ENCODE results near the gene CSDE1.

CSDE1 gene

DNA sequence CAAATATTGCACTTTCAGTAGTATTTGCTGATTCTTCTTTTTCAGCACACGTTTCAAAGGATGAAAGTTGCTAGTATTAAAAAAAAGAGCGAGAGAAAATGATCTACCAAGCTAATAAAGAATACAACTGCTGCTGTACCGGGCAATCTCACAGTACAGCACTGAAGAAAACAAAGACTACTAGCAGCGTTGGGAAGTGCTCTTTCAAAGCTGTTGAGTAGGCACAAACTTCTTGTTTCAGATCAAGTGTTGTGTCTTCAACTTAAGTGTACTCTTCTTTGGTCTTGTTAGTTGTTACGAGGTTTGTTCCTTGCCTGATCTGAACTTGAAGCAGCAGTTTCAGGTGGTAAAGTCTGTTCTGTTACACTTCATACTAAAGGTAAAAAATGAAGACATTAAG lies 7.9 kb downstream of the CSDE1 start:
- no peak for DNase-seq (ENCODE audit: low read depth, low spot score)

- DNase-seq (ENCODE audit: low read depth, low spot score): no peak
These were observed 11.2 kb downstream of the CSDE1 start for GRCh38 chr1:114746450-114747121.

GRCh38 chr1:114745291-114745690 lies 12.5 kb downstream of the CSDE1 start:
- no peak for DNase-seq (ENCODE audit: low read depth, low spot score)

- DNase-seq (ENCODE audit: low read depth, low spot score): no peak
These were observed 15.6 kb downstream of the CSDE1 start for GRCh38 chr1:114741963-114742746.

DNA sequence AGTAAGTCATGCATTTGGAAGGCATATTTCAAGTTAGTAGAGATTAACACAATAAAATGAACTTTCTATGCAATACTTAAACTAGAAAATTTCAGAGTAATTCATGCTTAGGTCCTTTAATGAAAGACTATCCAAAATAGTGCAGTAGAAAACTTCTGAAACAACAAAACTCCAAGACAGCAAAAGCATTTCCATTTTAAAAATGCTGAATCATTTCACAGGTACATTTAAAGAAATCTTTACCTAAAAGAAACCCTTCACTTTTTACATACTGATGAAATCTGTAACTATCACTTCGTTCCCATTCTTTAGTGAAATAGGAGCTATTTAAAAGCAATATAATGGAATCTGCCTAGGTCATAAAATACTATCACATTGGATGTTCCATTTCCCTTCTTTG lies 17.5 kb downstream of the CSDE1 start:
- DNase-seq (ENCODE audit: low read depth, low spot score): no peak

GRCh38 chr1:114737314-114737849 lies 20.4 kb downstream of the CSDE1 start:
- no peak for DNase-seq (ENCODE audit: low read depth, low spot score)

- no peak for DNase-seq (ENCODE audit: low read depth, low spot score)
These were observed 22.3 kb downstream of the CSDE1 start for GRCh38 chr1:114735479-114735878.

DNA sequence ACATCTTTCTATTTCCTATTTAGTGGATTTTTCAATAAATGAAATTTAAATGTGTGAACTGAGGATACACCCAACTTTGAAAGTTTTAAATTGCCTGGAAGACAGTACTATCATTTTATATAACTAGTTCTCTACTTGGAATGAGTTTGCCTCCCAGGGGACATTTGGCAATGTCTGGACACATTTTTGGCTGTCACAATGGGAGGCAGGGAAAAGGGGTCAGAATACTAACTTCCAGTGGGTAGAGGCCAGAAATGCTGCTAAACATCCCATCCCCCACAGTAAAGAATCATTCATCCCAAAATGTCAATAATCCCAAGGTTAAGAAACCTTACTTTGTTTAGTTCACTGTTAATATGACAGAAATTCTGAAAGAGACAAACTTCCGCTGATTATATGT lies 28.0 kb downstream of the CSDE1 start:
- no peak for DNase-seq (ENCODE audit: low read depth, low spot score)

GRCh38 chr1:114728553-114728952 lies 29.2 kb downstream of the CSDE1 start:
- DNase-seq (ENCODE audit: low read depth, low spot score): no peak

DNA sequence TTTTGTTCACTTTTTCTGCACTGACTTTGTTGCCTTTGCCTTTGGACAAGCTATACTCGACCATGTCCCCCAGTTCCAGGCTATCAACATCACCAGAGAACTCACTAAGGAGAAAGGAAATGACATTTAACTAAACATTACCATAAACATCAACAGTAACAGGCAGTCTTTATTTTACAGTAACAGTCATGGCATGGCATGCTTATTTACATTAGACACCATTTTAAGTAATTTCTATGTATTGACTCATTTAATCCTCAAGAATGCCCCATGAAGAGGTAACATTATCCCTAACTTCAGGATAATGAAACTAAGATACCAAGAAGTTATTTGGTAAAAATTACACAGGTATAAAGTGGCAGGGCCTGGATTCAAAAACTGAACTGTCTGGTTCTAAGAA lies 32.6 kb downstream of the CSDE1 start:
- DNase-seq (ENCODE audit: low read depth, low spot score): no peak

GRCh38 chr1:114723915-114724314 lies 33.9 kb downstream of the CSDE1 start:
- no peak for DNase-seq (ENCODE audit: low read depth, low spot score)

DNA sequence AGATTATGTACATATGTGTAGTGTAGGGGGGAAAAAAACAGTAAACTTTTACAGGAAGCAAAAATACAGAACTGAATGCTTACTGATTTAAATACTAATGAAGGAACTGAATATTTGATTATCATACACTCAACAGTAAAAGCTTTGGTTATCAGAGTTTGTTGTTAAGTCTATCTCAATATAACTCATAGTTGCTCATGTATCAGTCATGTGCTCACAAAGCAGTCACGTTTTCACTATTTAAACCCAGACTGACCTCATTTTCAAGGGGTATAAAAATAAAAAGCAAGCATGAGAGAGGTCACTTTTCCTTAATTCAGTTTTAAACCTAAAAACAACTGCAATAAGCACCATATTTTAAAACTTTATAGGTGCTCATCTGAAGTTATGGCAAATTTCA lies 34.3 kb downstream of the CSDE1 start:
- DNase-seq (ENCODE audit: low read depth, low spot score): no peak

DNA sequence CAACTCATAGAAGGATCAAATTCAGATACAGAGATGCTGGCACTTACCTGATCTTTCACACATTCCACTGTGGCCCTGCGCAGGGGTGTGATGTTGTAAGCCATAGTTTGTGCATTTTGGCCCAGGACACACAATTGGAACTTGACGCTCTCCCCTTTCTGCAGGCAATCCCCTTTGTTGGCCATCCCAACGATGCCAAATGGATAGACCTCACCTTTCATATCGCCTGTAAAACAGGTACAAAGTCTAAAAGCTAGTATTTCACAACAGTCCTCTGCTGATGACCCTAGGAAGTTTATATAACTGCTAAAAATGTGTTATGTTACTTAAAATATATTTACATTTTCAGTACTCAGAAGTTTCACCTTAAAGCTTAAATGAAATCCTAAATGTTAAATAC lies 37.3 kb downstream of the CSDE1 start:
- DNase-seq (ENCODE audit: low read depth, low spot score): no peak

DNA sequence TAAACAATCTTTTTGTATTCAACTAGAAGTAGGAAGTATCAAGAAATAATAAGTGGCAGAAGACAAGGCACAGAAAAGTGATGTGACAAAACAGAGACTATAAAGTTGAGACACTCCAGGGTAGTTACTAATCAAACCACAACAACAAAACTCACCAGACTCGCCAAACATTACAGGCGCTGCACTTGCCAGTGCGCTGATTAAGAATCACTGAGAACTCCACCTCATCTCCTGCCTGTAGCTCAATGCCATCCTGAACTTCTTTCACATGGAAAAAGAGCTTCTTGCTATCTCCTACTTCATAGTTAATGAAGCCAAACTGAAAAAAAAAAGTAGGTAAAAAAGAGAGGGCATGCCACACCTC lies 38.4 kb downstream of the CSDE1 start:
- no peak for DNase-seq (ENCODE audit: low read depth, low spot score)

DNA sequence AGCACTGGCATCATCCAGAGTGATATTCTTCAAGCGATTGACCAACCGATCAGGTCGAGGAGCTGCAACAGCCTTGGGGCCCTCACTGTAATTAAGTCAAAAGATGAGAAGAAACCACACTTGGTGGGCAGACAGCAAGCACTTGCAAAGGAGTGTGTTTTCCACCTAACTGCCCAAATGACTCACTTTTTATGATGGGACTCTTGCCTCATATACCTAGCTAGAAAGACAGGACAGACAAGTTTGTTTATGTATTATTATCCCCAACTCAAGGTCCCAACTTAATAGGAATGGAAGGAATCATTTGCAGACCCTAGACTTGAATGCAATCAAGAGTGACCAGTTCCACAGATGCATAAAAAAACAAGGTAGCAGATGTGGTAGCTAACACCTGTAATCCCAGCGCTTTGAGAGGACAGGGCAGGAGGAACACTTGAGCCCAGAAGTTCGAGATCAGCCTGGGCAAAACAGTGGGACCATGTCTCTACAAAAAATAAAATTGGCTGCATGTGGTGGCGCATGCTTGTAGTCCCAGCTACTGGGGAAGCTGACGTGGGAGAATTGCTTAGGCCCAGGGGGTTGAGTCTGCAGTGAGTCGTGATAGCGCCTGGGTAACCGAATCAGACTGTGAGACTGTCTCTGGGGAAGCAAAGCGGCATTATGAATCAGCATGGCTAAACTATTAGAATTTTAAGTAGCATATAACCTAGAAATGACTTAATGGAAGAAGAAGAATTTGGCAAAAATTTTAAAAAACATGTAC lies 38.9 kb downstream of the CSDE1 start:
- no peak for DNase-seq (ENCODE audit: low read depth, low spot score)

- DNase-seq (ENCODE audit: low read depth, low spot score): peak; percentile 39
These were observed 41.2 kb downstream of the CSDE1 start, which contains the start of gene NRAS for GRCh38 chr1:114716304-114717170. Gene NRAS, minus strand, starts transcription at chr1:114716771. Its CDS starts 611 bp downstream, at chr1:114716160.

- no peak for DNase-seq (ENCODE audit: low read depth, low spot score)
These were observed 41.9 kb downstream of the CSDE1 start for GRCh38 chr1:114715952-114716303.

- no peak for DNase-seq (ENCODE audit: low read depth, low spot score)
These were observed 44.8 kb downstream of the CSDE1 start for GRCh38 chr1:114712977-114713376.

DNA sequence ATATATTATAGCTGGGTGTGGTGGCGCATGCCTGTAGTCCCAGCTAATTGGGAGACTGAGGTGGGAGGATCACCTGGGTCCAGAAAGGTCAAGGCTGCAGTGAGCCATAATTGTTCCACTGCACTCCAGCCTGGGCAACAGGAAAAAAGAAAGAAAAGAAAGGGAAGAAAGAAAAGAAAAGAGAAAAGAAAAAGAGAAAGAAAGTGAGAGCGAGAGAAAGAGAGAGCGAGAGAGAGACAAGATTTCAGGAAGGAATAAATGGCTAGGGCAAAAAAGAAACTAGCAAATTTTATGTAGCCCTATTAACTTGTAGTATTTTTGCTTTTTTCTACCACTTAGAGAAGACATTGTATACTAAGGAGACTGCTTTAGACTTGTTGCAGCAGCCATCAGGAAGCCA lies 47.4 kb downstream of the CSDE1 start:
- DNase-seq (ENCODE audit: low read depth, low spot score): no peak

DNA sequence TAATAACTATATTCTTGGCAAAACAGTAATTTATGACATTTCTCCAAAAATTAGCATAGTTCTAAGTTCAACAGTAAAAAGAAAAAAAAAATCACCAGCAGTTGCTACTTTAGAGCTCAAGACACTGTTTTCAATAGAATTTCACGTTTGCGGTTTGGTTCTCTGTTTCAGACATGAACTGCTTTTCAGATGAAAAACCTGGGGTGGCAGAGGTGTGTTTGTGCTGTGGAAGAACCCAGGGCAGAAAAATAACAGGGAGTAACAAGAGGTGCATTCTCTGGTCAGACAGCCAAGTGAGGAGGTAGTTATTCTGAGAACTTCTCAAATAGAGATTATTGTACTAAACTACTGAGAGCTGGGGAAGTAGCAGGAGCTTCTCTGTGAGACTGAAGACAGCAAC lies 50.2 kb downstream of the CSDE1 start:
- no peak for DNase-seq (ENCODE audit: low read depth, low spot score)

- DNase-seq (ENCODE audit: low read depth, low spot score): no peak
These were observed 54.5 kb downstream of the CSDE1 start for GRCh38 chr1:114703242-114703641.

All from brain pericyte (primary cell).